ENCODE results near the gene ARHGAP45. TPM values are rescaled to one million over a fixed set of nuclear protein-coding genes. Genes with fewer than 3 reads are reported as not detected.

Gene ARHGAP45
- total and polyA plus RNA-seq, 9 of the 15 experiments (the other 6 are each of a cell fraction or from before 2014, with no cell fraction given), result 0.08 to 22.1 (median 4.2) TPM

- no peak for TF ChIP-seq ETV1 (tag; conservative IDR thresholded peaks at IDR 0.05; ENCODE audit: low read depth)
- no peak for TF ChIP-seq ATF1 (CRISPR knock-in tag; IDR thresholded peaks at IDR 0.05)
- 0 out of 2 replicates have a peak, but pooled peaks have one; percentile 29 for TF ChIP-seq ATF1 (tag; IDR thresholded peaks at IDR 0.05)
- no peak for TF ChIP-seq CXXC5 (CRISPR knock-in tag; IDR thresholded peaks at IDR 0.05)
- TF ChIP-seq HMG20B (CRISPR knock-in tag; IDR thresholded peaks at IDR 0.05), result no peak
- TF ChIP-seq ZNF3 (CRISPR knock-in tag; IDR thresholded peaks at IDR 0.05), result no peak
- TF ChIP-seq BCOR (IDR thresholded peaks at IDR 0.05), result no peak
- TF ChIP-seq RBFOX2 (IDR thresholded peaks at IDR 0.05; ENCODE audit: low read depth, low read length), result peak; percentile 19; the same call in 1 of the 2 replicates
- TF ChIP-seq UBTF (IDR thresholded peaks at IDR 0.05; ENCODE audit: borderline replicate concordance in 1 of 2, low read depth in 2 of 2, low read length in 2 of 2), result 0 out of 4 replicates have a peak, but pooled peaks of 1 of the 2 experiments have one; percentile 49
- no peak for TF ChIP-seq STAT5B (CRISPR knock-in tag; IDR thresholded peaks at IDR 0.05)
- no peak for TF ChIP-seq ZNF449 (CRISPR knock-in tag; IDR thresholded peaks at IDR 0.05)
- peak in 1 of 2 experiments; percentile 50; a peak in 1 of 4 replicates for TF ChIP-seq MAZ (CRISPR knock-in tag; conservative IDR thresholded peaks at IDR 0.05 in 1 of 2, IDR thresholded peaks at IDR 0.05 in 1 of 2)
- TF ChIP-seq, protein P1, sequence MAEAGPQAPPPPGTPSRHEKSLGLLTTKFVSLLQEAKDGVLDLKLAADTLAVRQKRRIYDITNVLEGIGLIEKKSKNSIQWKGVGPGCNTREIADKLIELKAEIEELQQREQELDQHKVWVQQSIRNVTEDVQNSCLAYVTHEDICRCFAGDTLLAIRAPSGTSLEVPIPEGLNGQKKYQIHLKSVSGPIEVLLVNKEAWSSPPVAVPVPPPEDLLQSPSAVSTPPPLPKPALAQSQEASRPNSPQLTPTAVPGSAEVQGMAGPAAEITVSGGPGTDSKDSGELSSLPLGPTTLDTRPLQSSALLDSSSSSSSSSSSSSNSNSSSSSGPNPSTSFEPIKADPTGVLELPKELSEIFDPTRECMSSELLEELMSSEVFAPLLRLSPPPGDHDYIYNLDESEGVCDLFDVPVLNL (CRISPR knock-in tag; IDR thresholded peaks at IDR 0.05; ENCODE audit: low read depth), result no peak
- no peak for TF ChIP-seq ID3 (CRISPR knock-in tag; IDR thresholded peaks at IDR 0.05)
- no peak for TF ChIP-seq ID3 (tag; IDR thresholded peaks at IDR 0.05)
- TF ChIP-seq, protein P2, sequence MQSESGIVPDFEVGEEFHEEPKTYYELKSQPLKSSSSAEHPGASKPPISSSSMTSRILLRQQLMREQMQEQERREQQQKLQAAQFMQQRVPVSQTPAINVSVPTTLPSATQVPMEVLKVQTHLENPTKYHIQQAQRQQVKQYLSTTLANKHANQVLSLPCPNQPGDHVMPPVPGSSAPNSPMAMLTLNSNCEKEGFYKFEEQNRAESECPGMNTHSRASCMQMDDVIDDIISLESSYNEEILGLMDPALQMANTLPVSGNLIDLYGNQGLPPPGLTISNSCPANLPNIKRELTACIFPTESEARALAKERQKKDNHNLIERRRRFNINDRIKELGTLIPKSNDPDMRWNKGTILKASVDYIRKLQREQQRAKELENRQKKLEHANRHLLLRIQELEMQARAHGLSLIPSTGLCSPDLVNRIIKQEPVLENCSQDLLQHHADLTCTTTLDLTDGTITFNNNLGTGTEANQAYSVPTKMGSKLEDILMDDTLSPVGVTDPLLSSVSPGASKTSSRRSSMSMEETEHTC (IDR thresholded peaks at IDR 0.05), result no peak
- 0 out of 2 replicates have a peak, but pooled peaks have one; percentile 8 for TF ChIP-seq L3MBTL2 (IDR thresholded peaks at IDR 0.05)
- no peak for TF ChIP-seq CHD2 (IDR thresholded peaks at IDR 0.05; ENCODE audit: low read depth, low read length)
- no peak for TF ChIP-seq NCOR1 (IDR thresholded peaks at IDR 0.05)
- TF ChIP-seq, protein P3, sequence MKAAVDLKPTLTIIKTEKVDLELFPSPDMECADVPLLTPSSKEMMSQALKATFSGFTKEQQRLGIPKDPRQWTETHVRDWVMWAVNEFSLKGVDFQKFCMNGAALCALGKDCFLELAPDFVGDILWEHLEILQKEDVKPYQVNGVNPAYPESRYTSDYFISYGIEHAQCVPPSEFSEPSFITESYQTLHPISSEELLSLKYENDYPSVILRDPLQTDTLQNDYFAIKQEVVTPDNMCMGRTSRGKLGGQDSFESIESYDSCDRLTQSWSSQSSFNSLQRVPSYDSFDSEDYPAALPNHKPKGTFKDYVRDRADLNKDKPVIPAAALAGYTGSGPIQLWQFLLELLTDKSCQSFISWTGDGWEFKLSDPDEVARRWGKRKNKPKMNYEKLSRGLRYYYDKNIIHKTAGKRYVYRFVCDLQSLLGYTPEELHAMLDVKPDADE (conservative IDR thresholded peaks at IDR 0.05; ENCODE audit: control insufficient read depth, low read depth, low read length), result peak; percentile 23; the same call in 1 of the 2 replicates
Observed at GRCh38 chr19:1067341-1067957, 482 bp downstream of the ARHGAP45 start (continued).
